Fibroblast of upper back skin (primary cell): ENCODE measurements around the gene FAM174B.
A peak's percentile ranks its signal among the peaks of the same experiment; 100 is the strongest.

Experiments
- DNase-seq: peaks from one replicate; pipeline ENCODE4 v3.0.0-alpha.2; 2013

FAM174B gene

DNA sequence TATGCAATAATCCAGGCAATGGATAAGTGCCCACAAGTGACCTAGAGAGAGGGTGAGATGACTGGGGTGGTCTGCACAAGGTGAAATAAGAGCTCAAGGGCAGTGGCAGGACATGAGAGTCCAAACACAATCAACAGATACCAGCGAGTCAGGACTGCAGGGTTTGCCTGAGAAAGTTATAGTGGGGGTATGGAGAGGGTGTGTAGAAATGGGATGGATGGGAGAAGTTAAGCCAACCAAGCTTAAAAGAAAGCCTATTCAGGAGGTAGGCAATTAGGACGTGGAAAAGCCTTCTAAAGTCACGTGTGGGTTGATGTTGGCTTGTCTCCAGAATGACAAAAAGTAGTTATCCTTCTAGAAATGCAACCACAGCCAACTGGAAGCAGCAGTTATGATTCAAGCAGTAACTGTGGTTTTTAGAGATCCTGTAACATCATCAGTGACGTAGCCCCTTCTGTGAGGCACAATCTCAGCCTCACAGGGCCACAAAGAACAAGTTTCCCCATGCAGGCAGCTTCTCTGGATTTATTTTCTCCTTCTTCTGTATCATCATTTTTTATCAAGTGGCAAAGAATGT, 56.1 kb downstream of the FAM174B start:
- DNase-seq = peak; percentile 60

DNA sequence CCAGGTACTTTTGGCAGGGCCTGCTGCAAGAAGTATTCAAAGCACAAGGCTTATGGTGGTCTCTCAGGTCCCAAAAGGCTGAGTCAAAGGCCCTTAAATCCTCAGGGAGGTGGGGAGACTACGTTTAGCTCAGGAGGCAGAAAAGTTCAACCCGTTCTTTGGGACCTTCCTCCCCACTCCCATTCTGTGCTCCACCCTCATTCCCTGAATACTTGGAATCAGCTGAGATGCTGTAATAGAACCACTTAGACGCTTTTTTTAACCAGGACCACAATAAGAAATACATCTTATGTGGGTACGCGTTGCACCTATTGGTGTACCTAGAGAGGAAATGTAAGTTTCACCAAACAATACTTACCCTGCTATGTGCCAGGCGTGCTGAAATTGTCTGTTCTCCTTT, 58.0 kb downstream of the FAM174B start:
- DNase-seq = no peak

DNA sequence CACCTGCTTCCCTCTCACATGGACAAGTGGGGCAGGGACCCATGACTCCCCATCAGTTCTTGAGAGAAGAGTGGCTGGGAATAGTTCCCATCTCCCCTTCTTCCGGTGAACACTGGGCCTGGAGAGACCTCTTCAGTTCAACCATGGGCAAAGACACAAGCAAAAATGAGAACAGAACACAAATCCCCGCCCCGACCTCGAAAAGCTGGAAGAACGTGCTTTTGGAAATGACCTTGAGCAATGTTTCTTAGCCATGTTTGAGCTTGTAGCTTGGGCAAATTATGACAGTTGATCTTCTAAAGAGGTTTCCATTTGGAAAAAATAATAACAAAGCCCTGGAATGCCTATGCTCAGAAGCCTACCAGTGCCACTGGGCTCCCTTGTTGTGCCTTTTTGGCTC, 59.0 kb downstream of the FAM174B start:
- DNase-seq = no peak

GRCh38 chr15:92595506-92596381, 59.8 kb downstream of the FAM174B start:
- DNase-seq = no peak

- no peak for DNase-seq
Measured at GRCh38 chr15:92591275-92591674, 64.3 kb downstream of the FAM174B start.

- no peak for DNase-seq
Measured at GRCh38 chr15:92586966-92587365, 68.6 kb downstream of the FAM174B start.

DNA sequence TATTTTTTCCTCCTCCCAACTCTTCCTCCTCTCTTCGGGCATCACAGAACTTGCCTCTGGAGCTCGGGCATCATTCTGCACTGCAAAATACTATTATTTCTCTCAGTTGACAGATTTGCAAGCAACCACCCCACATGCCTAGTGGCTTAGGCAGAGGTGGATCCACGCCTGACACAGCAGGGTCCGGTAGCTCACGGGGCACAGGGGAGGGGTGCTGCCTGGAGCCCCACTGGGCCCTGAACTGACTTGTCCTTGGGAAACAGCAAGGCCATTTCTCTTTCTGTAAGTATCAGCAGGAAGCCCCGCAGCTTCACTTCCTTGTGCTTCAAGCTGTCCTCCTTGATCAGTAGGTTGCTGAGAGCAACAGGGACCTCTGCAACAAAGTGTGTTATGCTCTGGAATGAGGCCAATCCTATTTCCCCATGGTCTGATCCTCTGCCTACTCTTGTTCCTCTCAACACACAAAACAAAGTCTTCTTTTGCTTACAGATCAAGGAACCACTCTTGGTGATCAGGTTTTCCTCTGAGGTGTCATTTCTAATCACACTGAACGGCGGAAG, 69.1 kb downstream of the FAM174B start:
- DNase-seq = no peak

GRCh38 chr15:92584105-92584504, 71.5 kb downstream of the FAM174B start:
- DNase-seq = no peak

DNA sequence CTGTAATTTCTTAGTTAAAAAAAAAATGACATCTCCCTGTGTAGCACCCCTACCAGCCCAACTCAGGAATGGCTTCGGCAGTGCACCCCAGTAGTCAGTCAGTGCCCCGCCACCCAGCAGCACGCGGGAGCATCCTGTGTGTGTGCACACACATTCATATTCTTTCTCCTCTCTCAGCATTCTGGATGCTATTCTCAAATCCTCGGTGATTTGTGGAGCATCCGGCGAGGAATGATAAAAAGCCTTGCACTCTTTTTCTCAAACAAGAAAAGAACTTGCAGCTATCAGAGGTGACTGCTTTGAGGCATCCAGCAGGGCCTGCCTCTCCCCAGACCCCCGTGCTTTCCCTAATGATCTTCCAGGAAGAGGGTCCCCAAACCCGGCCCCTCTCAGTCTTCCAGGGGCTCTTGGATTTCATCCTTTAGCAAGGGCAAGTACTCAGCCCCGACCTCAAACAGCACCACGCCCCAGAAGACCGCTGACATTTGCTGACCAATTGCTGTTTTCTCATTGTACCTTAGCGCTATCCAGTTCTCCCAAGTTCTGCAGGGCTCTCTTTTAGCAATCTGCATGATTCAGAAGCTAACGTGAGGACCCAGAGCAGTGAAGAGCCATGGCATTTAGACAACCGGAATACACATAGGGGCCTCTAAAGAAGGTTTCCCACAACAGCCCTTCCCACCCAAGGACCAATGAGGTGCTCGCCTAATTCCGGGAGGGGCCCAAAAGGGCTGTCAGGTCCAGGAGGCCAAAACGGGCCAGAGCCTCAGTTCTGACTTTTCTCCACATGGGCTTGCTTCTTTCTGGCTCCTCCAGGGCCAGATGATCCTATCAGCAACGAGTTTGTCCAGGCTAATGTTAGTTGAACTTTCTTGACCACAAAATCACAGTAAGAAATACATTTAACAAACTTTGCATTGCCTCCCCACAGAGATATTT, 72.2 kb downstream of the FAM174B start:
- no peak for DNase-seq

GRCh38 chr15:92582206-92582605, 73.4 kb downstream of the FAM174B start:
- no peak for DNase-seq

GRCh38 chr15:92580933-92581445, 74.6 kb downstream of the FAM174B start:
- DNase-seq = no peak

- DNase-seq = no peak
Measured at GRCh38 chr15:92580521-92580920, 75.1 kb downstream of the FAM174B start.

GRCh38 chr15:92579931-92580470, 75.6 kb downstream of the FAM174B start:
- DNase-seq = no peak

DNA sequence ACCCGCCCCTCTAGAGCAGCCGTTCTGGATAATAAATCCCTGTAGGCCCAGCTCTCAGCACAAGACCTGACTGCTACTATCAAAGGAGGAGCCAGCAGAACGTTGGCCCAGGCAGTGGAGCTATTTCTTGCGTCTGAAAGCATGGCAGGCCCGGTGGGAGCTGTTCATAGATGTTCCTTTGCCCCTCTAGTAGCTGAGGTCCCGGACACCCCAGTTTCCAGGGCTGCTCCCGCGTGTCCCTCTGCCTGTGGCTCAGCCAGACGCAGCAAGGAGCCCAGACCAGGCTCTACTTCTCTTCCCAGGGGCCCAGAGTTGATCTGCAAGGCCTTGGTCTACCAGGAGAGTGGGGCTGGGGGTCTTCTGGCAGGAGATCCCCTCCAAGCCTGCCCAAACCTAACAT, 76.1 kb downstream of the FAM174B start:
- no peak for DNase-seq

- DNase-seq = no peak
Measured at GRCh38 chr15:92578096-92578835, 77.3 kb downstream of the FAM174B start.

DNA sequence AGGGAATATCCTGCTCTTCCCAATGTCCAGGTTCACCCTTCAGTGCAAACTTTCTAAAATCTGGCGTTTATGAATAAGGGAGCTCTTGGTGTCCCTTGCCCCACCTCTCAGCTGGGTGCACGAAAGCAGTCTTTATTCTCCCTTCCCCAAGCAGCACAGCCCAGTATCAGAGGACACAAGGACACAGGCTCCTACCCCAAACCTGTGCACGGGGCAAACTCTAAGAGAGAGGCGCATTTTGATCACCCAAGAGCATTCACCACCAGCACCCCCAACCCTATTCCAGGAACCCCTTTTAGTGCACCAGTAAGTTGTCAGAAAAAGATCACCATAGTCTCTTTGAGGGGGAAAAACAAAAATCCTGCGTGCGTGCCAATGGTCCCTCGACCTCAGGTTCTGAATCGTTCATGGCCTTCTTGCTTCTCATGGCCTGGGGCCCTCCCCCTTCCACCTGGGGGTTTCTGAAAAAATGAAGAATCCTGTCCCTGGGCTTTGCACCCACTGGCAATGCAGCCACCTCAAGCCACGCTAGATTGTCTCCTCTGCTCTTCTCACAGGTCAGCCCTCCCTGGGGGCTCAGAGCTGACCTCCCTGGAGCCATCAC, 78.9 kb downstream of the FAM174B start:
- DNase-seq = no peak

DNA sequence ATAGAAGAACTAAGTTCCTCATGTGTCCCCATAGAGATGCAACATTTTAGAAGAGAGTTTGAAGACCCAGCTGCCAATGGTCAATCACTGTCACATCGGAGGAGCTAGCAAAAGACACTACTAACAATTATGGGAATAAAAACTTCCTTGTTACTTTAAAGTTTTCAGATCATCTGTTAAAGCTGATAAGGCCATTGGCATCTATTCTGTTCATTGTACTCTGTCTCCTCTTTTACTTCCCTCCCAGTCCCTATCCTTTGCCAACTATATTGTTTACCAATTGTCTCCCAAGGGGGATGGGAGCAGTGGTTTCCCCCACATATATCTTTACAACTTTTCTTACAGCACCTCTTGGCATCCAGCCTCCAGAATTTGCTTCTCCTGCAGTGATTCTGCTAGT, 81.0 kb downstream of the FAM174B start:
- DNase-seq = no peak

GRCh38 chr15:92574161-92574560, 81.4 kb downstream of the FAM174B start:
- DNase-seq = no peak

DNA sequence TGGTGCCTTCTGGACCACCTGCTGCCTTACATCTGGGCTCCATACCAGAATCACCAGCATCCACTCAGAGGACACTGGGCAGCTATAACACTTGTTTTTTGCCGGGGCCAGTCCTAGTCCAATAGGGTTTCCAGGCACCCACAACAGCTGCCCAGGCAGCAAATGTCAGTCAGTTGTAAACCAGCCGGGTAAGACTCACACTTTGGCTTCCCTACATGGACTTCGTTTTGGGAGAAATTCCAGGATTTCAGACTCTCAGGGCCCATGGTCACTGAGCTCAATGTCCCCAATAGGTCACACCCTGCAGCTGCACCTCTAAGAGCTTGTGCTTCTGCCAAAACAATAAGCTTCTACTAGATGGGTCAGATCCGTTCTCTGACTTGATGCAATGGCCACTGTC, 83.8 kb downstream of the FAM174B start:
- no peak for DNase-seq

- no peak for DNase-seq
Measured at GRCh38 chr15:92570391-92570790, 85.2 kb downstream of the FAM174B start.

- no peak for DNase-seq
Measured at GRCh38 chr15:92569778-92570177, 85.8 kb downstream of the FAM174B start.
